Measurements from ENCODE around the gene POLR2H. TPM values are rescaled to one million over a fixed set of nuclear protein-coding genes. Genes with fewer than 3 reads are reported as not detected.
A peak's percentile ranks its signal among the peaks of the same experiment; 100 is the strongest.

The POLR2H gene
- total and polyA plus RNA-seq, 10 of the 15 experiments (the other 5 are each of a cell fraction or from before 2014, with no cell fraction given), result 74.2 to 357 (median 143) TPM

GRCh38 chr3:184314363-184314699 is 47.2 kb upstream of the POLR2H start, which contains the start of gene EIF4G1 (continued):
- TF ChIP-seq BHLHE40 (IDR thresholded peaks at IDR 0.05; ENCODE audit: borderline replicate concordance in 1 of 2, low read depth in 2 of 2, low read length in 1 of 2) (peak; percentile 79 to 95; a peak in 3 of 4 replicates), SPI1 (IDR thresholded peaks at IDR 0.05; ENCODE audit: borderline replicate concordance, insufficient read depth, low read depth, low read length) (no peak), FOXK2 (IDR thresholded peaks at IDR 0.05) (no peak), NRF1 (conservative IDR thresholded peaks at IDR 0.05; ENCODE audit: low read depth, low read length) (peak; percentile 84), ZBTB11 (CRISPR knock-in tag; IDR thresholded peaks at IDR 0.05) (0 out of 2 replicates have a peak, but pooled peaks have one; percentile 28), NFXL1 (IDR thresholded peaks at IDR 0.05; ENCODE audit: borderline replicate concordance) (no peak), CEBPZ (IDR thresholded peaks at IDR 0.05; ENCODE audit: low read depth, low read length) (no peak), FOS (IDR thresholded peaks at IDR 0.05; ENCODE audit: borderline replicate concordance, extremely low read depth, insufficient read length) (no peak), MAX (IDR thresholded peaks at IDR 0.05; ENCODE audit: low read depth, low read length) (peak; percentile 98), YY1 (IDR thresholded peaks at IDR 0.05; ENCODE audit: low read depth, low read length) (peak; percentile 88; the same call in 1 of the 2 replicates), ZNF592 (IDR thresholded peaks at IDR 0.05) (no peak), POU2F2 (IDR thresholded peaks at IDR 0.05; ENCODE audit: borderline replicate concordance, low read depth, low read length) (peak; percentile 58; the same call in 1 of the 3 replicates), TCF3 (IDR thresholded peaks at IDR 0.05; ENCODE audit: borderline replicate concordance, insufficient read depth, low read depth, low read length) (no peak), MYC (IDR thresholded peaks at IDR 0.05; ENCODE audit: insufficient read depth, insufficient read length, insufficient replicate concordance, low read length, severe bottlenecking) (no peak), POLR2A (IDR thresholded peaks at IDR 0.05; ENCODE audit: low read depth, low read length) (peak; percentile 86), ATF3 (IDR thresholded peaks at IDR 0.05; ENCODE audit: borderline replicate concordance, extremely low read depth, low read depth, low read length) (peak; percentile 96), SP1 (IDR thresholded peaks at IDR 0.05; ENCODE audit: low read depth, low read length) (peak; percentile 58), MEF2B (IDR thresholded peaks at IDR 0.05; ENCODE audit: partially characterized antibody, poor library complexity, severe bottlenecking) (peak; percentile 55), BMI1 (IDR thresholded peaks at IDR 0.05; ENCODE audit: borderline replicate concordance) (no peak)

All from GM12878 (cell line).